ENCODE results near the gene MCU.

GRCh38 chr10:72682638-72683037 lies 9.3 kb upstream of the MCU start:
- TF ChIP-seq CTCF (optimal IDR thresholded peaks at IDR 0.05 in 1 of 3, IDR thresholded peaks at IDR 0.05 in 1 of 3, conservative IDR thresholded peaks at IDR 0.05 in 1 of 3; ENCODE audit: extremely low read depth in 1 of 3, insufficient read depth in 2 of 3, low read length in 3 of 3) (no peak), EZH2 (IDR thresholded peaks at IDR 0.05; ENCODE audit: low read length) (no peak)

Data from keratinocyte (primary cell).